Lower leg skin (tissue), 4 donors: Measurements from ENCODE around the gene CIDEB. TPM values are rescaled to one million over a fixed set of nuclear protein-coding genes. Genes with fewer than 3 reads are reported as not detected.
"Not testable (repeated sequence)": the region's sequence is repeated elsewhere in the genome, so short reads cannot be mapped to it uniquely, and the experiment has no call there.

Source experiments
- DNase-seq, 2 donors: peaks; one replicate each; pipeline ENCODE4 v3.0.0-alpha.2; 2019; ENCODE audit warnings: low spot score in 2 of 2
- H3K4me3 ChIP-seq: fragments of 200-600 bp; sonication (generic); 2 replicates; pipeline ENCODE4 v1.5.1; 2017; ENCODE audit warnings: mild to moderate bottlenecking, low read depth; ENCODE audit not compliant: poor library complexity, severe bottlenecking
- POLR2A ChIP-seq, 2 donors: fragments of 450-650 bp; IDR thresholded peaks; one replicate each; pipeline ENCODE4 v1.6.1; 2016 to 2017; ENCODE audit warnings: antibody characterized with exemption in 2 of 2, mild to moderate bottlenecking in 1 of 2, moderate library complexity in 1 of 2
- WGBS, 2 donors: methylation state at CpG; one replicate each; pipeline ENCODE4 v1.1.5; 2018; 5-methylcytosine and 5-hydroxymethylcytosine counted together
- intact Hi-C: fragments of 100-400 bp; cut with DNase I; formaldehyde crosslinking; loops from one replicate; pipeline ENCODE4 v1.15.0; 2023; ENCODE audit warnings: low total_unique reads
- total RNA-seq, 4 donors: library from RNA; depleted of rRNA; stranded (reverse); fragments of >200 nt; gene quantifications; one replicate each; pipeline ENCODE4 v1.1.0, GENCODE V29; 2016
- TF ChIP-seq, protein P1 (sequence below), 3 donors: fragments of 450-650 bp; IDR thresholded peaks; one replicate each; pipeline ENCODE4 v1.5.1; 2016; ENCODE audit warnings: antibody characterized with exemption in 3 of 3, mild to moderate bottlenecking in 3 of 3, moderate library complexity in 2 of 3

The CIDEB gene
- 10 to 100 TPM; 10.6 to 29.8 (median 25.1) TPM for total RNA-seq

GRCh38 chr14:24307575-24308341, at the start of gene CIDEB:
CIDEB (minus strand) TSS chr14:24307977; CDS start chr14:24307858, 119 bp downstream.
- intact Hi-C loops: no loop called here
- no peak within 1 kb of the TSS for H3K4me3 ChIP-seq
- 59 to 64% methylated on average over 6 of the region's 6 CpGs for WGBS, 2 donors
- DNase-seq: no peak
- TF ChIP-seq, protein P1, sequence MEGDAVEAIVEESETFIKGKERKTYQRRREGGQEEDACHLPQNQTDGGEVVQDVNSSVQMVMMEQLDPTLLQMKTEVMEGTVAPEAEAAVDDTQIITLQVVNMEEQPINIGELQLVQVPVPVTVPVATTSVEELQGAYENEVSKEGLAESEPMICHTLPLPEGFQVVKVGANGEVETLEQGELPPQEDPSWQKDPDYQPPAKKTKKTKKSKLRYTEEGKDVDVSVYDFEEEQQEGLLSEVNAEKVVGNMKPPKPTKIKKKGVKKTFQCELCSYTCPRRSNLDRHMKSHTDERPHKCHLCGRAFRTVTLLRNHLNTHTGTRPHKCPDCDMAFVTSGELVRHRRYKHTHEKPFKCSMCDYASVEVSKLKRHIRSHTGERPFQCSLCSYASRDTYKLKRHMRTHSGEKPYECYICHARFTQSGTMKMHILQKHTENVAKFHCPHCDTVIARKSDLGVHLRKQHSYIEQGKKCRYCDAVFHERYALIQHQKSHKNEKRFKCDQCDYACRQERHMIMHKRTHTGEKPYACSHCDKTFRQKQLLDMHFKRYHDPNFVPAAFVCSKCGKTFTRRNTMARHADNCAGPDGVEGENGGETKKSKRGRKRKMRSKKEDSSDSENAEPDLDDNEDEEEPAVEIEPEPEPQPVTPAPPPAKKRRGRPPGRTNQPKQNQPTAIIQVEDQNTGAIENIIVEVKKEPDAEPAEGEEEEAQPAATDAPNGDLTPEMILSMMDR (IDR thresholded peaks at IDR 0.05): peak in 1 of 3 donors; percentile 77
- TF ChIP-seq POLR2A (IDR thresholded peaks at IDR 0.05): no peak

DNA sequence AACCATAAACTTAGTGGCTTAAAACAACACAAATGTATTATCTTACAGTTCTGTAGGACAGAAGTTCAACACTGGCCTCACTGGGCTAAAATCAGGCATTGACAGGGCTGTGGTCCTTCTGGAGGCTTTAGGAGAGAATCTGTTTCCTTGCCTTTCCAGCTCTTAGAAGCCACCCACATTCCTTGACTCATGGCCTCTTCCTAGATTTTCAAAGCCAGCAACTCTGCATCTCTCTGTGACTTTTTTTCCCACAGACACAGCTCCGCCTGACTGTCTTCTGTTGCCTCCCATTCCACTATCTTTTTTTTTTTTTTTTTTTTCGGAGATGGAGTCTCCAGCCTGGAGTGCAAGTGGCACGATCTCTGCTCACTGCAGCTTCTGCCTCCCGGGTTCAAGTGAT, 48.4 kb upstream of the CIDEB start:
- 90 to 100% methylated on average over 4 of the region's 4 CpGs for WGBS, 2 donors
- intact Hi-C loops: no loop called here
- TF ChIP-seq, protein P1 (IDR thresholded peaks at IDR 0.05): no peak
- no peak for TF ChIP-seq POLR2A (IDR thresholded peaks at IDR 0.05)
- DNase-seq: no peak
- no peak overlapping the region for H3K4me3 ChIP-seq

DNA sequence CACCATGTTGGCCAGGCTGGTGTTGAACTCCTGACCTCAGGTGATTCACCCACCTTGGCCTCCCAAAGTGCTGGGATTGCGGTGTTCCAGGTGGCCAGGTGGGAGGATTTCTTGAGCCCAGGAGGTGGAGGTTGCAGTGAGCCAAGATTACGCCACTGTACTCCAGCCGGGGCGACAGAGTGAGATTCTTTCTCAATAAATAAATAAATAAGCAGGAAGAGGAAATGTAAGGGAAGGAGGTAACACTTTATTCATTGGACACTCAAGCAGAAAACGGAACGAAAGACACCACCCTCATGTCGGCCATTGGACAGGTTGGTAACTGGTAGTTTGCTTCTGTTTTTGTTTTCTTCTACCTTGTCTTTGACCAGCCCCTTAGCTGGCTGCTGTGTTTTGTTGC, 47.2 kb upstream of the CIDEB start:
- no peak for DNase-seq
- no peak overlapping the region for H3K4me3 ChIP-seq
- intact Hi-C loops: no loop called here
- TF ChIP-seq POLR2A (IDR thresholded peaks at IDR 0.05): no peak
- TF ChIP-seq, protein P1 (IDR thresholded peaks at IDR 0.05): no peak
- WGBS, 2 donors: 89 to 90% methylated on average over 7 of the region's 7 CpGs

DNA sequence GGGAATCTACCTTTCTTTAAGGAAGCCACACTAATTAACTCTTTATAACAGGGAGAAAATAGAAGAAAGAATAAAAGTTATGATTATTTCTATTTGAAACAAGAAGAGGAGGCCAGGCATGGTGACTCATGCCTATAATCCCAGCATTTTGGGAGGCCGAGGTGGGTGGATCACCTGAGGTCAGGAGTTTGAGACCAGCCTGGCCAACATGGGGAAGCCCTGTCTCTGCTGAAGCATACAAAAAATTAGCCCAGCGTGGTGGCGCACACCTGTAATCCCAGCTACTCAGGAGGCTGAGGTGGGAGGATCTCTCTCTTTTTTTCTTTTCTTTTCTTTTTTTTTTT, 46.7 kb upstream of the CIDEB start:
- 77 to 81% methylated on average over 3 of the region's 3 CpGs for WGBS, 2 donors
- H3K4me3 ChIP-seq, intact Hi-C loops, DNase-seq: not testable (repeated sequence)

DNA sequence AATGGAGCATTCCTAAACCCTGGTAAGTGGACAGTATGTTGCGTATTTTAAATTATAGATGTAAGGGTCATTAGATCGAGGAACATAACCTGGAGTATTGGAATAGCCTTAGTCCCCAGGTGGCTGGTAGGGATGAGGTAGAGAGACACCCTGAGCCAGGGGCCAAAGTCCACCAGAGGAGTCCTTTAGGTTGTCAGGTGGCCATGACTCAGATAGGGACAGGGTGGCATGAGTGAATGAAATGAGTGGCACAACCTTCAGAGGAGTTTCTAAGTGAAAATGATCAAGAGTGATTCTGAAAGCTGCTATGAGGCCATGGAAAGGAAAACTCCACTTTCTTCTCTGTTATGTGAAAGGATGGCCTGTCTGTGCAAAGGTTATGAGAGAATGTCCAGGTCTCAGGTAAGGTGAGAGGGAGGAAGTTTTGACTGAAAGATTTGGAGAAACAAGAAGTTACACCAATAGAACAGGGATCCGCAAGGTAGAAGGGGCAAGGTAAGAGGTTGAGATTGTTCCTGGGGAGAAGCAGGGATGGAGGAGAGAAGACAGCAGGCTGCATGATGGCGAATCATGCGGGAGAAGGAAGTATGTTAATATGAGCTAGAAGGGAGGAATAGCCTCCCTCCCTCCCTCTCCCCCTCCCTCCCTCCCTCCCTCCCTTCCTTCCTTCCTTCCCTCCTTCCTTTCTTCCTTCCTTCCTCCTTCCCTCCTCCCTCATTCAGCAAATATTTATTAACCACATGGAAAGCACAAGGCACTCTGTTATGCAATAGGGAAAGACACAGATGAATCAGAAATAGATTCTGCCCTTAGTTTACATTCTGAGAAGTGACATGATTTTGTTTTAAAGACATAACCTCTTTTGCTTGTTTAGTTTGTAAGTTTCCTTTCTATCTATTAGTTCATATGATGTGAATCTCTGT, 46.0 kb upstream of the CIDEB start:
- H3K4me3 ChIP-seq: no peak overlapping the region
- intact Hi-C loops: no loop called here
- DNase-seq: no peak
- WGBS, 2 donors: 77 to 78% methylated on average over 5 of the region's 5 CpGs
- TF ChIP-seq POLR2A (IDR thresholded peaks at IDR 0.05): no peak
- TF ChIP-seq, protein P1 (IDR thresholded peaks at IDR 0.05): no peak

DNA sequence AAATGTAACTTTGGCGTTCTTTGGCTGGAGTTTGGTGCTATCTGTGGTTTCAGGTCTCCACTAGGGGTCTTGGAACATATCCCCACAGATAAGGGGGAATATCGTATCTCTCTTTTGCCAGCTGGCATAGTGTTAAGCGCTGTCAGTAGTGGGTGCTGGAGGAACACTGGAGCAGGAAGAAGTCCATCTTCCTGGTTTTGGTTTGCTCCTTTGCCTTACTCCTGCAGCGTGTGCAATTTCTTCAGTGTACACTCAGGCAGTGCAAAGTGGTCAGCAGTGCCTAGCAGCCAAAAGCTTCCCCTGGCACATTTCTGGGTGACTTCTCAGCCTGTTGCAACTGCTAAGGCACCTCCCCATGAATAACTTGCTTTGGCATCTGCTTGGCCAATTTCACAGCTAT, 43.7 kb upstream of the CIDEB start:
- no peak for DNase-seq
- intact Hi-C loops: no loop called here
- 32 to 39% methylated on average over 4 of the region's 4 CpGs for WGBS, 2 donors
- no peak overlapping the region for H3K4me3 ChIP-seq
- TF ChIP-seq, protein P1 (IDR thresholded peaks at IDR 0.05): no peak
- no peak for TF ChIP-seq POLR2A (IDR thresholded peaks at IDR 0.05)
